GM12878 (cell line): Measurements from ENCODE around the gene C1QTNF8. TPM values are rescaled to one million over a fixed set of nuclear protein-coding genes. Genes with fewer than 3 reads are reported as not detected.

ENCODE experiments used
- ATAC-seq: fragments of 200-7000 bp; cut with Tn5 transposase; 3 replicates; pipeline ENCODE4 v1.9.1; 2020; ENCODE audit warnings: mild to moderate bottlenecking, moderate library complexity
- BruUV-seq: library from RNA; stranded (reverse); fragments of 400-500 nt; replicated peaks from 2 replicates; lab custom pipeline; 2021; lab: Mats Ljungman, UMichigan
- CTCF ChIA-PET: fragments of 300-600 bp; sonication (Branson Sonifier 250); formaldehyde crosslinking; extraction: SDS; loops from one replicate; lab custom pipeline; 2021; ENCODE audit warnings: inconsistent platforms; lab: Yijun Ruan, JAX
- POLR2A ChIA-PET: fragments of 350-600 bp; formaldehyde crosslinking; extraction: SDS; loops from one replicate; lab custom pipeline; 2021; ENCODE audit warnings: inconsistent platforms; lab: Charles Lee
- RAD21 ChIA-PET: fragments of 300-600 bp; sonication (Branson Sonifier 250); formaldehyde crosslinking; loops from one replicate; lab custom pipeline; 2023; ENCODE audit warnings: antibody characterized with exemption; ENCODE audit not compliant: unreplicated experiment; lab: Charles Lee
- SMC1A ChIA-PET: fragments of 300-600 bp; sonication (Branson Sonifier 250); formaldehyde crosslinking; loops from one replicate; lab custom pipeline; 2023; ENCODE audit not compliant: unreplicated experiment, uncharacterized antibody; lab: Charles Lee
- DNase-seq: peaks from one replicate; pipeline ENCODE4 v3.0.0-alpha.2; 2011; ENCODE audit warnings: low read depth, low spot score
- FAIRE-seq: peaks from 3 replicates; lab custom pipeline; 2011; peaks lifted over from hg19 to GRCh38; lab: Jason Lieb, UNC
- H2AFZ ChIP-seq: 2 replicates; pipeline ENCODE4 v1.6.0; 2011; ENCODE audit warnings: low read depth, low read length, control low read depth; ENCODE audit not compliant: control insufficient read depth
- H3K27ac ChIP-seq: 2 replicates; pipeline ENCODE4 v1.5.1; 2011; ENCODE audit warnings: control low read depth; ENCODE audit not compliant: control insufficient read depth, insufficient read depth
- H3K27me3 ChIP-seq, 2 experiments: replicated peaks in 1 of 2; 2 replicates each; pipeline versions ENCODE4 v1.6.0 to v1.6.1; 2011; ENCODE audit warnings: low read length in 1 of 2; ENCODE audit not compliant: control insufficient read depth in 2 of 2, insufficient read depth in 2 of 2
- H3K36me3 ChIP-seq, 2 experiments: 2 replicates each; pipeline ENCODE4 v1.5.1; 2011; ENCODE audit warnings: low read length in 1 of 2; ENCODE audit not compliant: control insufficient read depth in 2 of 2, insufficient read depth in 2 of 2
- H3K4me1 ChIP-seq: 2 replicates; pipeline ENCODE4 v1.6.1; 2011; ENCODE audit warnings: mild to moderate bottlenecking, low read length, moderate library complexity, mixed read lengths; ENCODE audit not compliant: control insufficient read depth, insufficient read depth
- H3K4me2 ChIP-seq: 2 replicates; pipeline ENCODE4 v1.6.0; 2011; ENCODE audit warnings: control low read depth; ENCODE audit not compliant: control insufficient read depth, insufficient read depth
- H3K4me3 ChIP-seq: fragments of 200-600 bp; sonication (generic); 2 replicates; pipeline ENCODE4 v1.5.1; 2016
- H3K79me2 ChIP-seq: 2 replicates; pipeline ENCODE4 v1.6.0; 2011; ENCODE audit warnings: low read length; ENCODE audit not compliant: control insufficient read depth, insufficient read depth
- H3K9ac ChIP-seq: 2 replicates; pipeline ENCODE4 v1.8.0; 2011; ENCODE audit warnings: low read length, control low read depth, mixed read lengths; ENCODE audit not compliant: control insufficient read depth, insufficient read depth
- H3K9me3 ChIP-seq: replicated peaks from 3 replicates; pipeline ENCODE4 v1.5.1; 2011; ENCODE audit warnings: mild to moderate bottlenecking, low read length; ENCODE audit not compliant: control insufficient read depth, insufficient read depth
- H4K20me1 ChIP-seq: 2 replicates; pipeline ENCODE4 v1.6.0; 2011; ENCODE audit not compliant: control insufficient read depth, insufficient read depth
- ATF7 ChIP-seq: fragments of 450-650 bp; IDR thresholded peaks from 2 replicates; pipeline ENCODE4 v1.6.1; 2016; ENCODE audit warnings: low read depth, mild to moderate bottlenecking
- CBX3 ChIP-seq: fragments of 200-600 bp; sonication (generic); IDR thresholded peaks from 2 replicates; pipeline ENCODE4 v1.6.1; 2016; ENCODE audit warnings: low read depth, borderline replicate concordance
- CREM ChIP-seq: IDR thresholded peaks from 2 replicates; pipeline ENCODE4 v1.6.1; 2014; ENCODE audit warnings: antibody characterized with exemption, low read depth
- EP300 ChIP-seq, 2 experiments: fragments of 150-350 bp in 1 of 2; IDR thresholded peaks; 2 replicates each; pipeline ENCODE4 v1.6.1; 2011 to 2012; ENCODE audit warnings: low read depth in 2 of 2, low read length in 2 of 2, borderline replicate concordance in 1 of 2, improper control_type of control experiment in 1 of 2, inconsistent platforms in 1 of 2; ENCODE audit not compliant: control insufficient read depth in 1 of 2
- IRF3 ChIP-seq: fragments of 450-650 bp; IDR thresholded peaks from 2 replicates; pipeline ENCODE4 v1.6.1; 2014; ENCODE audit warnings: mild to moderate bottlenecking
- MEF2A ChIP-seq: IDR thresholded peaks from 2 replicates; pipeline ENCODE4 v1.6.1; 2011; ENCODE audit warnings: low read depth, mild to moderate bottlenecking, low read length, moderate library complexity; ENCODE audit not compliant: insufficient read depth
- MYC ChIP-seq: IDR thresholded peaks from 2 replicates; pipeline ENCODE4 v1.6.1; 2011; ENCODE audit warnings: mild to moderate bottlenecking, low read length, moderate library complexity, inconsistent platforms; ENCODE audit not compliant: insufficient read depth, insufficient replicate concordance, insufficient read length, severe bottlenecking
- NRF1 ChIP-seq: conservative IDR thresholded peaks from 2 replicates; pipeline ENCODE4 v1.6.1; 2011; ENCODE audit warnings: mild to moderate bottlenecking, low read depth, low read length, improper control_type of control experiment
- PAX8 ChIP-seq: fragments of 450-650 bp; IDR thresholded peaks from 2 replicates; pipeline ENCODE4 v1.6.1; 2017; ENCODE audit warnings: mild to moderate bottlenecking, moderate library complexity
- POLR2AphosphoS5 ChIP-seq: IDR thresholded peaks from 2 replicates; pipeline ENCODE4 v1.6.1; 2011; ENCODE audit warnings: mild to moderate bottlenecking, low read length, inconsistent platforms
- RCOR1 ChIP-seq: conservative IDR thresholded peaks from 2 replicates; pipeline ENCODE4 v1.6.1; 2012; ENCODE audit warnings: low read depth, low read length, improper control_type of control experiment
- SP1 ChIP-seq: IDR thresholded peaks from one replicate; pipeline ENCODE4 v1.6.1; 2011; ENCODE audit warnings: low read depth, low read length
- SREBF1 ChIP-seq: IDR thresholded peaks from 2 replicates; pipeline ENCODE4 v1.6.1; 2012; ENCODE audit warnings: mild to moderate bottlenecking, low read length
- TAF1 ChIP-seq: IDR thresholded peaks from 2 replicates; pipeline ENCODE4 v1.6.1; 2011; ENCODE audit warnings: mild to moderate bottlenecking, low read depth, low read length, borderline replicate concordance
- USF2 ChIP-seq: IDR thresholded peaks from 2 replicates; pipeline ENCODE4 v1.6.1; 2011; ENCODE audit warnings: low read depth, low read length, improper control_type of control experiment, borderline replicate concordance
- WGBS: methylation state at CpG from one replicate; pipeline ENCODE4 v1.1.6; 2016; ENCODE audit warnings: low lambda C conversion rate; ENCODE audit not compliant: insufficient replicate concordance, insufficient coverage; ENCODE audit errors: missing lambda C conversion rate; 5-methylcytosine and 5-hydroxymethylcytosine counted together
- in situ Hi-C: fragments of 300-500 bp; cut with MboI; formaldehyde crosslinking; loops from 9 replicates; pipeline ENCODE4 v1.14.3; 2018; ENCODE audit warnings: mixed read lengths
- intact Hi-C: fragments of 100-400 bp; cut with micrococcal nuclease; formaldehyde crosslinking; loops from one replicate; pipeline ENCODE4 v1.14.2; 2022; ENCODE audit not compliant: unreplicated experiment
- polyA plus RNA-seq, 11 experiments: library from polyadenylated mRNA; depleted of rRNA in 4 of 11; unstranded in 6 of 11; stranded (reverse) in 5 of 11; fragments of >200 nt; fragmentation: Nextera tagmentation in 4 of 11; fragmentation: Illumina TruSeq in 1 of 11; extraction: Ambion mirVana in 4 of 11; extraction: Trizol in 1 of 11; gene quantifications; 1 replicate in 1 of 11; 2 replicates in 10 of 11; pipeline versions ENCODE4 v1.2.1 to v1.2.3, GENCODE V29; 2011 to 2016; ENCODE audit warnings: inconsistent platforms in 2 of 11, missing spikeins in 2 of 11, low read depth in 1 of 11
- total RNA-seq, 4 experiments: library from RNA; depleted of rRNA in 3 of 4; stranded (reverse); fragments of >200 nt in 3 of 4; fragmentation: Illumina TruSeq in 1 of 4; extraction: Trizol in 1 of 4; gene quantifications; 2 replicates each; pipeline versions ENCODE4 v1.2.1 to v1.2.3, GENCODE V29; 2013 to 2021
- TF ChIP-seq, protein P1 (sequence below): fragments of 450-650 bp; IDR thresholded peaks from 2 replicates; pipeline ENCODE4 v1.6.1; 2017; ENCODE audit warnings: borderline replicate concordance

C1QTNF8 gene
- total and polyA plus RNA-seq, 10 of the 15 experiments (the other 5 are each of a cell fraction or from before 2014, with no cell fraction given) = not detected

- SMC1A ChIA-PET = no interaction called here
- H3K27ac ChIP-seq = no peak overlapping the region
- no peaks in the 10 kb centered on the region for H4K20me1 ChIP-seq
- no peaks in the 10 kb centered on the region for H3K4me1 ChIP-seq
- no TSS peak for BruUV-seq
- intact Hi-C loops = no loop called here
- no peak overlapping the region for H3K9ac ChIP-seq
- no peaks in the 10 kb centered on the region for H3K79me2 ChIP-seq
- WGBS = 24% methylated on average over 20 of the region's 30 CpGs
- no peaks in the 10 kb centered on the region; the same call in 2 of the 3 replicates for H3K9me3 ChIP-seq
- H3K4me2 ChIP-seq = no peak overlapping the region
- H3K27me3 ChIP-seq = no peaks in the 10 kb centered on the region
- in situ Hi-C loops = no loop called here
- no peak for ATAC-seq
- CTCF ChIA-PET = no interaction called here
- H2AFZ ChIP-seq = no peak overlapping the region
- TF ChIP-seq USF2 (no peak), RCOR1 (no peak), PAX8 (no peak), CREM (no peak), ATF7 (no peak), NRF1 (no peak), IRF3 (no peak), SP1 (no peak), POLR2AphosphoS5 (no peak), EP300 (IDR thresholded peaks at IDR 0.05; ENCODE audit: borderline replicate concordance in 1 of 2, control insufficient read depth in 1 of 2, low read depth in 2 of 2, low read length in 2 of 2) (no peak), MYC (no peak), SREBF1 (no peak), MEF2A (no peak), CBX3 (no peak), TAF1 (no peak)
- TF ChIP-seq, protein P1, sequence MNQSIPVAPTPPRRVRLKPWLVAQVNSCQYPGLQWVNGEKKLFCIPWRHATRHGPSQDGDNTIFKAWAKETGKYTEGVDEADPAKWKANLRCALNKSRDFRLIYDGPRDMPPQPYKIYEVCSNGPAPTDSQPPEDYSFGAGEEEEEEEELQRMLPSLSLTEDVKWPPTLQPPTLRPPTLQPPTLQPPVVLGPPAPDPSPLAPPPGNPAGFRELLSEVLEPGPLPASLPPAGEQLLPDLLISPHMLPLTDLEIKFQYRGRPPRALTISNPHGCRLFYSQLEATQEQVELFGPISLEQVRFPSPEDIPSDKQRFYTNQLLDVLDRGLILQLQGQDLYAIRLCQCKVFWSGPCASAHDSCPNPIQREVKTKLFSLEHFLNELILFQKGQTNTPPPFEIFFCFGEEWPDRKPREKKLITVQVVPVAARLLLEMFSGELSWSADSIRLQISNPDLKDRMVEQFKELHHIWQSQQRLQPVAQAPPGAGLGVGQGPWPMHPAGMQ = no peak
- RAD21 ChIA-PET = no interaction called here
- POLR2A ChIA-PET = no interaction called here
- no peak overlapping the region for H3K4me3 ChIP-seq
- DNase-seq = no peak
- H3K36me3 ChIP-seq = no peaks in the 10 kb centered on the region
- no peak for FAIRE-seq
Measured at GRCh38 chr16:1145383-1146100, 49.5 kb upstream of the C1QTNF8 start.
